ENCODE results near the gene DES. TPM values are rescaled to one million over a fixed set of nuclear protein-coding genes. Genes with fewer than 3 reads are reported as not detected.

The DES gene
- total RNA-seq, 2 experiments from 2014 or later = not detected

DNA sequence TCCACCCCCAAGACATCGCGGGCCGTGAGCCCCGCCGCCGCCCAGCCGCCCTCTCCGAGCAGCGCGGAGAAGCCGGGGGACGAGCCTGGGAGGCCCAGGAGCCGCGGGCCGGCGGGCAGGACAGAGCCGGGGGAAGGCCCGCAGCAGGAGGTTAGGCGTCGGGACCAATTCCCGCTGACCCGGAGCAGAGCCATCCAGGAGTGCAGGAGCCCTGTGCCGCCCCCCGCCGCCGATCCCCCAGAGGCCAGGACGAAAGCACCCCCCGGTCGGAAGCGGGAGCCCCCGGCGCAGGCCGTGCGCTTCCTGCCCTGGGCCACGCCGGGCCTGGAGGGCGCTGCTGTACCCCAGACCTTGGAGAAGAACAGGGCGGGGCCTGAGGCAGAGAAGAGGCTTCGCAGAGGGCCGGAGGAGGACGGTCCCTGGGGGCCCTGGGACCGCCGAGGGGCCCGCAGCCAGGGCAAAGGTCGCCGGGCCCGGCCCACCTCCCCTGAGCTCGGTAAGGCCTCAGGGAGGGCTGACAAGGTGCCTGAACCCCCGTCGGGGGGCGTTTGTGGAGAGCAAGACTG lies 30.7 kb downstream of the DES start:
- peak; percentile 53 for ATAC-seq
- peaks cover 10% of the 10 kb centered on the region for H3K4me1 Mint-ChIP-seq
- H3K9me3 Mint-ChIP-seq (ENCODE audit: low read depth) = no peaks in the 10 kb centered on the region
- H3K27ac Mint-ChIP-seq = no peak overlapping the region
- H3K36me3 Mint-ChIP-seq = no peaks in the 10 kb centered on the region
- no peak overlapping the region for H3K4me3 Mint-ChIP-seq
- CTCF ChIA-PET = interaction anchor here (1.1 to 1.5 kb wide), 2 partner anchors 8 to 21 kb away, joined by 3 read pairs; no protein-coding TSS in a partner anchor
- DNase-seq = no peak
- H3K27me3 Mint-ChIP-seq = peaks cover 42% of the 10 kb centered on the region

DNA sequence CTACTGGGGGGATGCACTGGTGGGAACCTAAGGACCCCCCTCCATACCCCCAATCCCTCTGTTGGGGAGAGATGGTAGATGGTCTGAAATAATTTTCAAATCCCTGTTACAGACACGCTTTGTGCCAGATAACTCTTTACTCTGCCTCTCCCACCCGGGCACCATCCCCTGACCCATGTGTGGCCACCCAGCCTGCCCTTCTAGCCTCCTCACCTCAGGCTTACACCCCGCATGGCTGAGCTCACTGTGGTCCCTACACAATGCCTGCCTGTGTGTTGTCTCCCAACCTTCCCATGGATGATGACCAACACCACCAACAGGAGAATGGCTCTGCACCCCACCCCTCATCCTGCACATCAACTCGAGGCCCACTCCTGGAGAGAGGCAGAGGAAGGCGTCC lies 31.4 kb downstream of the DES start:
- ATAC-seq (no peak), DNase-seq (no peak)
- Mint-ChIP-seq H3K4me1 (peaks cover 10% of the 10 kb centered on the region), H3K4me3 (no peak overlapping the region), H3K36me3 (no peaks in the 10 kb centered on the region), H3K27me3 (peaks cover 42% of the 10 kb centered on the region), H3K9me3 (ENCODE audit: low read depth) (no peaks in the 10 kb centered on the region), H3K27ac (no peak overlapping the region)
- CTCF ChIA-PET = interaction anchor here (1.1 to 1.5 kb wide), 2 partner anchors 8 to 22 kb away, joined by 3 read pairs; no protein-coding TSS in a partner anchor

DNA sequence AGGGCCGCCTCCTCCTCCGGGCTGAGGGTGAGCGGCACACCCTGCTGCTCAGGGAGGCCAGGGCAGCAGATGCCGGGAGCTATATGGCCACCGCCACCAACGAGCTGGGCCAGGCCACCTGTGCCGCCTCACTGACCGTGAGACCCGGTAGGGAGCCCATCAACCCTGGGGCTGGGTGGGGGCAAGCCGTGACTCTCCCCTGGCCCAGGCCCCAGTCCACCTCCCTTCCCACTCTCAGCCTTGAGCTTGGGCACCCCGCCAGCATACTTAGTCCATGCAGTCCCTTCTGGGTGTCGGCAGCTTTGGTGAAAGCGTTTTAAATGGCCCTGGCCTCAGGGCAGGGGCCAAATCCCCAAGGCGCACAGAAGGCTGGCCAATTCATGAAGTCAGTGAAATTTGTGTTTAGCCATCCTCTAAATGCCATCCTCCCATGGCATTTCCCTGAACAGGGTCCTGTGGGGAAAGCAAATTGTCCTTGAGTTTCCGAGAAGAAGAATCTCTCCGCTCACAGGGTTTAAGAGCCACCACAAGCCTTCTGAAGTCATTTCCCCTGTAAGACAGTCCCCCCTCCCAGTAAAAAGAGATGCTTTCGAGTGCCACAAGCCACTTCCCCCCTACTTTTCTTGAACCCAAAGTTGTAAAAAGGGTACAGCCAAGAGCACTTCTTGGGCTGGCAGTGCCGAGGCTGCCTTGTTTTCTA lies 33.6 kb downstream of the DES start:
- no peak for ATAC-seq
- Mint-ChIP-seq H3K36me3 (no peaks in the 10 kb centered on the region), H3K27ac (no peak overlapping the region), H3K4me3 (no peak overlapping the region), H3K27me3 (peaks cover 42% of the 10 kb centered on the region), H3K9me3 (ENCODE audit: low read depth) (no peaks in the 10 kb centered on the region), H3K4me1 (peaks cover 13% of the 10 kb centered on the region)
- CTCF ChIA-PET = interaction anchor here (1.0 kb wide), 1 partner anchor 67 kb away, joined by 3 read pairs; no protein-coding TSS in a partner anchor
- DNase-seq = no peak

DNA sequence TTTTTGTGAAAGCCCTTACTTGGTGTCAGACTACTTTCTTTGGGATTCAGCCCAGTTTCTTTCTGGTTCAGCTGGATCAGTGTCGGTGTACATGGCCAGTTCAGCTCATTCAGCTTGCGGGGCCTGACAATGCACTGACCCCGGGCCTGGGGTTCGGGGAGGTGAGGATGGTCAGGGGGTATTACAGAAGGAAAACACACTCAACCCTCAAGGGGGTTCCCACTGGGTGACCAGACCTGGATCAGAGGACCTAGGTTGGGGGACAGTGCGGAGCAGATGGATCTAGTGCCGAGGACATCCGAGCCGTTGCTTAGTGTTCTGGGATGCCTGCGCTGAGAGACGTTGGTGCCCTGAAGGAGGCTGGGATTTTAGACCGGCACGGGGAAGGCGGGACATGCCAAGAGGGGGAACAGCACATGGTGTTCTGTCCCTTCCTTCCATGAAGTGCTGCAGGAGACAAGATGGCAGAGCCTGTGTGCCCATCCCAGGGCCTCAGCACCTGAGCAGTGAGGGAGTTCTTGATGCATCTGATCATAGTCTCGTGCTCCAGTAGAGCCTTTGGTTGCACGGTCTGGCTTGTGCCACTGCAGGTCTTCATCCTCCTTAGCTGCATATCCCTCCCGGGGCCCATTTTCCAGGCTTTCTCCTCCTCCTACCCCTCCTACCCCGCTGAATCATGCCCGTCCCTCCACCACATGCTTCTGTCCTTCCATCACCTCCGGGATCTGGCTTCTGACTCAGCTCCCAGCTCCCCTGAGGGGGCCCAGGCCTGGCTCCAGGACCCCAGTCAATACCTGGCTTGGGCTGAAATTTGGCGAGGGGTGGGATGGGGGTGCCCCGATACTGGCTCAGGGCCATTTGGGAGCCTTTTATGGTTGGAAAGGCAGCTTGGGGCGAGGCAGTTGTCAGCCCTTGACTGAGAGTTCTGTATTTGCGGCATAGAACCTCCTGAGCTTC lies 34.5 kb downstream of the DES start:
- peaks cover 13% of the 10 kb centered on the region for H3K4me1 Mint-ChIP-seq
- no peak for ATAC-seq

DNA sequence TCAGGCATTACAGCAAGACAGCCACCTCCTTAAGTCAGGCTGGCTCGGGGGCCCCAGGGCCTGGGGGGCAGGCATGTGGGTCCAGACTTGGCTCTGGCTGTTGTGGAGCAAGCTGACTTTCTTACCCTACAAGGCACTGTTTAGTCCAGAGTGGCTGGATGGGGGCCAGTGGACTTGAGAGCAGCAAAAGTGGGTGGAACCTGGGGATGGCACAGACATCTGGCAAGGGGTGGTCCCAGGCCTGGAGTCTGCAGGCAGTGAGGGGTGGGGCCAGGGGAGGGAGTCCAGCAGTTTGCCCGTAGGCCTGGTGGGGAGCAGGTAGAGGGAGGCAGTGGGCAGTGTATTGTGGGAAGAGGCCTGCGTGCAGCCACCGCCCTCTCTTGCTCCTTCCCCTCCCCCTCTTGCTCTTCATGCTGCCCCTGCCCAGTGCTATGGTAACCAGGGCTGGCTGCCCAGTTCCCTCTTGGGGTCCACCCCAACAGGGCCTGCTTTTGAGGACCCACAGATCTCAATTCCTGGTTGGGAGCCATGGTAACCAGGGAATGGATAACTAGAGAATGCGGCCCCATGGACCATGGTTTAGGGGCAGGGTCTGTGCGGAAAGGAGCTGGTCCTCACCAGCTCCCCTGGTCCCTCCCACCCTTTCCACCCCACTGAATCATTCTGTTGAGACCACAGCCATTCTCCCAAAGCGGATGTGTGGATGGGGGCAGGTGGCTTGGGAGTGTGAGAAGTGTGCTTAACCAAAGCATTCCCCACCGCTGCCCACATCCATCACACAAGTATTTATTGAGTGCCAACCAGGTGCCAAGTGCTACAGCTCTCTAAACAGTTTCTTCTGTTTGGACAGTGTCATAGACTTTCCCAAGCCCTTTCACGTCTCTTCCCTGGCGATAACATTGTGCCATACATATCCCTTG lies 35.8 kb downstream of the DES start:
- Mint-ChIP-seq H3K27ac (no peak overlapping the region), H3K4me3 (no peak overlapping the region), H3K27me3 (peaks cover 37% of the 10 kb centered on the region), H3K9me3 (ENCODE audit: low read depth) (no peaks in the 10 kb centered on the region), H3K4me1 (peaks cover 17% of the 10 kb centered on the region), H3K36me3 (no peaks in the 10 kb centered on the region)
- CTCF ChIA-PET = interaction anchor here (0.9 to 2.2 kb wide), 2 partner anchors 51 to 76 kb away, joined by 3 to 7 read pairs; no protein-coding TSS in a partner anchor
- no peak for DNase-seq
- no peak for ATAC-seq

More for the DNA sequence above, 34.5 kb downstream of the DES start:
- H3K4me3 Mint-ChIP-seq = no peak overlapping the region
- no peak for DNase-seq
- H3K9me3 Mint-ChIP-seq (ENCODE audit: low read depth) = no peaks in the 10 kb centered on the region
- peaks cover 40% of the 10 kb centered on the region for H3K27me3 Mint-ChIP-seq
- CTCF ChIA-PET = interaction anchor here (0.9 to 1.0 kb wide), 2 partner anchors 50 to 66 kb away, joined by 3 read pairs; no protein-coding TSS in a partner anchor
- no peak overlapping the region for H3K27ac Mint-ChIP-seq
- H3K36me3 Mint-ChIP-seq = no peaks in the 10 kb centered on the region

DNA sequence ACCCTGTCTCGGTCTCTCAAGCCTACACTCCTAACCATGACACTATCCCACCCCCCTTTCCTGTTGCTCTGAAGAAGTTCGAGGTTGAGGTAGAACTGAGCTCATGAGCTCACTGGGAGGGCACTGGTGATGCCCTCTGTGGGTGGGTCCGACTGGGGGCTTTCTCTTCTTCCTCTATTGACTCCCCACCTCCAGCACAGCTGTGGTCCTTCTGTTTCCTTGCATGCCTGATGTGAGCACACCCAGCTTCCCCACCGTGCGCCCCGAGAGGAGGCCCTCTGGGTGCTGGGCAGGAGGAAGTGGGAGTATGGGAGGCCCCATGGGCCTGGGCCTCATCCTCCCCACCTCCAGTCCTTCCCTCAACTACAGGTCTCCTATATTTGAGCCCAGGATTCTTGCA lies 37.4 kb downstream of the DES start:
- ATAC-seq (no peak), DNase-seq (no peak)
- peaks cover 21% of the 10 kb centered on the region for H3K27me3 Mint-ChIP-seq
- no peak overlapping the region for H3K27ac Mint-ChIP-seq
- H3K9me3 Mint-ChIP-seq (ENCODE audit: low read depth) = no peaks in the 10 kb centered on the region
- H3K4me1 Mint-ChIP-seq = peaks cover 21% of the 10 kb centered on the region
- CTCF ChIA-PET = interaction anchor here (0.9 to 2.2 kb wide), 3 partner anchors 40 to 74 kb away, joined by 3 to 7 read pairs (median 6); no protein-coding TSS in a partner anchor
- H3K4me3 Mint-ChIP-seq = no peak overlapping the region
- H3K36me3 Mint-ChIP-seq = no peaks in the 10 kb centered on the region

DNA sequence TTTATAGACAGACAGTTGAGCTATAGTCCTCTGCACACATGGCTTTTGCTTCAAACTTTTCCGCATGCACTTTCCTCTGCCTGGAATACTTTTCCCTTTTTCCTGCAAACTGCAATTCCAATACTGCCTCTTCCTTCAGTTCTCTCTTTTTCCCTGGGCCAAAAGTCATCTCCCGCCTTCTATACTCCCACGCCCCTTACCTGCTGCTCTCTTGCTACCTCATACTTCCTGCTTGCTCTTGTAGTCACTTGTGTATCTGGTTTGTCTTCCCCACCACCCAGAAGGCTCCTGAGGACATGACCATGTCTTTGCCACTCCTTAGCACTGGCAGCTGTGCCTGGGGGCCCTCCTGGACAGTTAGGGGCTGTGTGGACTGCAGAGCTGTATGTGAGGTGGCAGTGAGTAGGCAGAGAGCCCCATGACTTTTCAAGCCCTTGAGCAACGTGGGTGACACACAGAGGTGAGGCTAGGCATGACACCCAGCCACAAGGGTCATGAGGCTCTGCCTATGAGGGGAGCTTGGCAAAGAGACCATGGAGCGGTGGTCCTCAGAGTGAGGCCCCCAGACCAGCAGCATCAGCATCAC lies 39.7 kb downstream of the DES start:
- Mint-ChIP-seq H3K4me1 (peaks cover 15% of the 10 kb centered on the region), H3K4me3 (no peak overlapping the region), H3K27ac (no peak overlapping the region), H3K27me3 (peaks cover 5% of the 10 kb centered on the region), H3K9me3 (ENCODE audit: low read depth) (no peaks in the 10 kb centered on the region), H3K36me3 (no peaks in the 10 kb centered on the region)
- CTCF ChIA-PET = interaction anchor here (0.7 to 2.3 kb wide), 12 partner anchors 9 to 150 kb away, joined by 3 to 23 read pairs (median 4); no protein-coding TSS in a partner anchor
- ATAC-seq (peak; percentile 45), DNase-seq (peak; percentile 45)

DNA sequence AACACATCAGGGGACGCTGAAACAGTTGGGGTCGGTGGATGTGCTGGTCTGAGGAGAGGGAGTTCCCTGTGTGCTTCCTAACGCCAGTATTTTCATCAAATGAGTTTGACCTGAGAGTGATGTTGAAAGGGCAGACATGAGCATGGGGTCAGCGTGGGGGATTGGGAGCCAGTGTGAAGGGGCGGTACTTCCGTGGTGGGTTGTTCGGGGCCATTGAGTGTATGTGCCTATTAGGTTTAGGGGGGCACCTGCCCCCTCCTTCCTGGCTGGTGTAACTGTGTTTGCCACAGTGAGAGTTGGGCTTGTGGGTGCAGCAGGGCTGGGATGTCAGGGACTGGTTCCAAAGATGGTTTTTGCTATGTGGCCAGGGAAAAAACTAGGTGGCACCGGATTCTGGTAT lies 40.8 kb downstream of the DES start:
- ATAC-seq (no peak), DNase-seq (no peak)
- no peak overlapping the region for H3K4me3 Mint-ChIP-seq
- no peaks in the 10 kb centered on the region for H3K36me3 Mint-ChIP-seq
- no peak overlapping the region for H3K27ac Mint-ChIP-seq
- no peaks in the 10 kb centered on the region for H3K9me3 Mint-ChIP-seq (ENCODE audit: low read depth)
- CTCF ChIA-PET = interaction anchor here (0.8 to 2.3 kb wide), 9 partner anchors 11 to 112 kb away, joined by 3 to 23 read pairs (median 5); partner anchors contain the start of gene OBSL1
- H3K27me3 Mint-ChIP-seq = no peaks in the 10 kb centered on the region
- peaks cover 15% of the 10 kb centered on the region for H3K4me1 Mint-ChIP-seq

DNA sequence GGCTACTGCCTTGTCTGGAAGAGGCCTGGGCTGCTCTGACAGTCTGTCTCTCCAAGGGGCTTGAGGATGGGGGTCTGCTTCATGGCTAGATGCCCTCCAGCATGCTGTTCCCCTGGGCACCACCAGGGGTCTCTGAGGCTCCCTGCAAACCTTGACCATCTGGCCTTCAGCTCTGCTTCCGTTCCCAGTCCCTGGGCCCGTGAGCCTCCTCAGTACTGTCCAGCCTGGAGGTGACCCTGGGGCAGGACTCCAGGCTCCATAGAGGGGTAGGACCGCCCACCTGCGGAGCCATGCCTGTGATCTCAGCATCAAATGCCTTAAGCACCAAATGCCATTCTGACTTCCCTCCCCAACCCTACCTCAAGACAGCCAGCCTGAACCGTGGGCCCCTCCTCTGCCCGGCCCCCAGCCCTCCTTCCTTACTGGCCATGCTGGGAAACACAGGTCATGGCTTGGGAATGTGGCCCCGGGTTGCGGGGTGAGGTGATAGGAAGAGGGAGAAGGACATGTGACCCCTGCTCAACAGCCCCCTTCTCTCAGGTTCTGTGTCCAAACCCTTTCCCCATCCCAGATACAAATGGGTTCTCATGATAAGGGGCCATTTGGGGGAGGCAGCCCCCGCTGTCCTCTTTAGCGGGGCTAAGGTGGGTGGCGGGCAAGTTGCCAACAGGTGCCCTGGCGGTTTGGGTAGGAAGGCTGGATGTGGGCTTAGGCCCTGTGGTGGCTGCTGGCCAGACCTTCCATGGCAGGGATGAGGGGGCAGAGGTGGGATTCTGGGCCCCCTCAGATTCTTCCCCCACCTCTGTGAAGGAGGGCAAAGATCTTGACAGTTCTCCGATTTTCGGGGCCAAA lies 41.5 kb downstream of the DES start:
- ATAC-seq = peak; percentile 45
- no peak overlapping the region for H3K27ac Mint-ChIP-seq
- peaks cover 15% of the 10 kb centered on the region for H3K4me1 Mint-ChIP-seq
- DNase-seq = peak; percentile 51
- no peaks in the 10 kb centered on the region for H3K27me3 Mint-ChIP-seq
- CTCF ChIA-PET = interaction anchor here (0.8 to 2.3 kb wide), 9 partner anchors 11 to 111 kb away, joined by 3 to 23 read pairs (median 5); partner anchors contain the start of gene OBSL1
- no peaks in the 10 kb centered on the region for H3K9me3 Mint-ChIP-seq (ENCODE audit: low read depth)
- H3K36me3 Mint-ChIP-seq = no peaks in the 10 kb centered on the region
- H3K4me3 Mint-ChIP-seq = no peak overlapping the region

DNA sequence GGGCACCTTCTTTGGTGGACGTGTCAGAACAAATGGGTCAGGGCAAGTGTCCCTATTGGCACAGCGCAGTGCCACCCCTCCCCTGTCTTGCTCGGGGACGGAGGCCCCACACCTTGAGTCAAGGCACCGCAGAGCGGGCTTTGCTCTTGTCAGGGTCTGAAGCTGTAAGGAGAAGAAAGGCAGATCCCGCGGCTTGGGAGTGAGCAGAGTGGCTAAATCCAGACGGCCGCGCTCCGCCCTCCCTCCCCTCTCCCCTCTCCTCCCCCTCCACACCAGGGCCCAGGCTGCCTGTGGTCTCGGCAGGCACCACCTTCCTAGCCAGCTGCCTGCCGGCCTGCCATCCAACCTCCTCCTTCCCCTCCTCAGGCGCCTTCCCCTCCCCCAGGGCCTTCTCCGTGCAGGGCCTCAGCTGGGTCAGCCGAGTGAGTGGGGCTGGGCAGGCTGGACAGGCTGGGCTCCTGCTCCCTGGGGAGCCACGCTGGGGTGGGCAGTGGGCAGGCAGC lies 42.3 kb downstream of the DES start:
- DNase-seq = no peak
- peaks cover 15% of the 10 kb centered on the region for H3K4me1 Mint-ChIP-seq
- no peaks in the 10 kb centered on the region for H3K36me3 Mint-ChIP-seq
- CTCF ChIA-PET = interaction anchor here (1.0 to 2.1 kb wide), 5 partner anchors 18 to 69 kb away, joined by 3 to 7 read pairs (median 3); a partner anchor contains a TSS
- no peaks in the 10 kb centered on the region for H3K9me3 Mint-ChIP-seq (ENCODE audit: low read depth)
- H3K27ac Mint-ChIP-seq = no peak overlapping the region
- ATAC-seq = no peak
- H3K27me3 Mint-ChIP-seq = no peaks in the 10 kb centered on the region
- H3K4me3 Mint-ChIP-seq = no peak overlapping the region

DNA sequence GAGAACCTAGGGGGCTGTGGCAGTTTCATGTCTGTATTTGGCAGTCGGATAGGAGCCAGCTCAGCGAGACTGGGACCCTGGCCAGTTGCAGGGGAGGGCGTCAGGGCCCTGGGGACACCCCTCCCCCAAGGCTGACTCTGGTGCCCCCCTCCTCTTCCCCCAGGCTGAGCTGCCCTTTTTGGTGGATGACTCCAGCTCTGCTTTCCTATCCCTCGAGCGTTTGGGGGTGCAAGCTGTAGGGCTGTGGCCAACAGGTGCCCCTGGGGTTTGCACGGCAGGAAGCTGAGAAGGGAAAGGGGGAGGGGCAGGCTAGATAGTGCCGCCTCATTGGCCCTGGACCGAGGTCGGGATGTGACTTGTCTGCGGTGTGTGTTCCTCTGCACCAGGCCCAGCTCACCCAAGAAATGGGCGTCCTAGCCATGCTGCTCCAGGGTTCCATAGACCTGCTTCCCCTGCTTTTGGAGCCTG lies 42.9 kb downstream of the DES start:
- Mint-ChIP-seq H3K9me3 (ENCODE audit: low read depth) (no peaks in the 10 kb centered on the region), H3K4me3 (no peak overlapping the region), H3K36me3 (no peaks in the 10 kb centered on the region), H3K27ac (no peak overlapping the region), H3K4me1 (peaks cover 12% of the 10 kb centered on the region), H3K27me3 (no peaks in the 10 kb centered on the region)
- CTCF ChIA-PET = interaction anchor here (1.0 to 2.1 kb wide), 5 partner anchors 17 to 69 kb away, joined by 3 to 7 read pairs (median 3); a partner anchor contains a TSS
- ATAC-seq (peak; percentile 80), DNase-seq (peak; percentile 77)

Data from activated CD8-positive, alpha-beta memory T cell treated with anti-CD3 and anti-CD28 coated beads, Interleukin-2, amount 10 ng/mL, durations not matched to agents 7 days and 5 days (primary cell).